NCI-H1436 (cell line): ENCODE data around the gene CCL28.

ENCODE experiments used
- DNase-seq: peaks from one replicate; lab custom pipeline; 2025; lab: John Stamatoyannopoulos, UW

Gene CCL28

GRCh38 chr5:43357878-43358281 lies 54.3 kb downstream of the CCL28 start:
- DNase-seq = no peak

GRCh38 chr5:43357067-43357466 lies 55.1 kb downstream of the CCL28 start:
- DNase-seq = no peak

- DNase-seq = no peak
Observed at GRCh38 chr5:43354774-43355173, 57.4 kb downstream of the CCL28 start.

GRCh38 chr5:43353668-43354067 lies 58.5 kb downstream of the CCL28 start:
- DNase-seq = no peak

GRCh38 chr5:43352915-43353314 lies 59.3 kb downstream of the CCL28 start:
- DNase-seq = no peak

GRCh38 chr5:43352131-43352530 lies 60.1 kb downstream of the CCL28 start:
- DNase-seq = no peak

- no peak for DNase-seq
Observed at GRCh38 chr5:43348861-43349363, 63.3 kb downstream of the CCL28 start.

GRCh38 chr5:43348207-43348606 lies 64.0 kb downstream of the CCL28 start:
- no peak for DNase-seq

GRCh38 chr5:43338862-43339261 lies 73.3 kb downstream of the CCL28 start:
- no peak for DNase-seq

GRCh38 chr5:43336159-43336558 lies 76.0 kb downstream of the CCL28 start:
- DNase-seq = no peak

GRCh38 chr5:43335681-43336080 lies 76.5 kb downstream of the CCL28 start:
- no peak for DNase-seq

GRCh38 chr5:43332401-43332800 lies 79.8 kb downstream of the CCL28 start:
- no peak for DNase-seq
